GM12865 (cell line): ENCODE data around the gene NRDE2.

Experiments
- DNase-seq: peaks from one replicate; pipeline ENCODE4 v3.0.0; 2010; ENCODE audit warnings: low read depth
- H3K4me3 ChIP-seq: 2 replicates; pipeline ENCODE4 v1.5.1; 2011; ENCODE audit warnings: mild to moderate bottlenecking, low read depth, low read length, control low read depth
- TF ChIP-seq, protein P1 (sequence below): IDR thresholded peaks from 2 replicates; pipeline ENCODE4 v1.5.1; 2011; ENCODE audit warnings: low read length, control low read depth, low read depth, inconsistent platforms; ENCODE audit not compliant: insufficient read depth; ENCODE audit errors: missing control alignments

Gene NRDE2

DNA sequence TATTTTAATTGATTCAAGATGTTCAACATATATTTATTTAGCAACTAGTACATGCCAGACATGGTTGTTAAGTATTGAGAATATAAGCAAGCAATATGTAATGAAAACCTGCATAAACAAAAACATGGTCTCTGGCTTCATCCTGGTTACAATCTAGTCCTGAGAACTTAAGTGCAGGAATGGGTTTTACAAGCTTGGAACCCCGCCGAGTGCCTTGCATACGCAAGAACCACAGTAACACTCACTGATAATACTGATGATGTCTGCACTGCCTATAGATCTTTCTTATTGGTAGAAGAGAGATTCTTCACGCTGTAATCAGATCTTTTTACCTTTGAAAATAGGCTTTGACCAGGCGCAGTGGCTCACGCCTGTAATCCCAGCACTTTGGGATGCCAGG lies 42.1 kb upstream of the NRDE2 start:
- TF ChIP-seq, protein P1, sequence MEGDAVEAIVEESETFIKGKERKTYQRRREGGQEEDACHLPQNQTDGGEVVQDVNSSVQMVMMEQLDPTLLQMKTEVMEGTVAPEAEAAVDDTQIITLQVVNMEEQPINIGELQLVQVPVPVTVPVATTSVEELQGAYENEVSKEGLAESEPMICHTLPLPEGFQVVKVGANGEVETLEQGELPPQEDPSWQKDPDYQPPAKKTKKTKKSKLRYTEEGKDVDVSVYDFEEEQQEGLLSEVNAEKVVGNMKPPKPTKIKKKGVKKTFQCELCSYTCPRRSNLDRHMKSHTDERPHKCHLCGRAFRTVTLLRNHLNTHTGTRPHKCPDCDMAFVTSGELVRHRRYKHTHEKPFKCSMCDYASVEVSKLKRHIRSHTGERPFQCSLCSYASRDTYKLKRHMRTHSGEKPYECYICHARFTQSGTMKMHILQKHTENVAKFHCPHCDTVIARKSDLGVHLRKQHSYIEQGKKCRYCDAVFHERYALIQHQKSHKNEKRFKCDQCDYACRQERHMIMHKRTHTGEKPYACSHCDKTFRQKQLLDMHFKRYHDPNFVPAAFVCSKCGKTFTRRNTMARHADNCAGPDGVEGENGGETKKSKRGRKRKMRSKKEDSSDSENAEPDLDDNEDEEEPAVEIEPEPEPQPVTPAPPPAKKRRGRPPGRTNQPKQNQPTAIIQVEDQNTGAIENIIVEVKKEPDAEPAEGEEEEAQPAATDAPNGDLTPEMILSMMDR: no peak
- no peak for DNase-seq
- H3K4me3 ChIP-seq: no peak overlapping the region

DNA sequence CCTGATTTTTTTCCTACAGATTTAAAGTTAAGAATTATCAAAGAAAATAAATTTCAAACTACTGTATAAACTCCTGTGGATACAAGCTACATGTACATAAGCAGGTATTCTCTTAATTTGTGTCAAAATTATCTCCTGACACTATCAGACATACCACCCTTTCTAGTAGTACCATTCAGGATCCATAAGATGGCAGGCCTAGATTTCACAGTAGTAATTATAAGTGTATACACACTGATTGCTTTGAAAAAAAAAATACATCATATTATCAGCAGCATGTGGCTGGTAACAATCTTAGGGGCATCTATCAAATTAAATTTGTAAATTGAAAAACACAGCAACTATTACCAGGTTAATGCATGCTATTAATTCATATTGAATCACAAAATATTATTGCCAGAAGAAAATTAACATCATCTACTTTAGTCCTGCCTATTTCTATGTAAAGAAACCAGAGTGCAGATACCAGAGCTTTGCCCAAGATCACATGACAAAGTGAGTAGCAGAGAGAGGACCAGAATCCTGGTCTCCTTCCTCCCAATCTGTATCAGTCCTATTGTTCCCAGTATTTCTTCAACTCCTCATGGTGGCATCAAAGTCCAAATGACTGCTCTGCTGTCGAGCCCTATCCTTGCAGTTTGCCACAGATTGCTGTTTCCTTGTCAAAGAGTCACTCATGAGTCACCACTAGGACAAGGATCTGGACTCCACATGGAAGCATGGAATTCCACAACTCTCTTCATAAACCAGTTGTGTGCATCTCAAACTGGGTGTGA lies 37.4 kb upstream of the NRDE2 start:
- DNase-seq: no peak
- TF ChIP-seq, protein P1: no peak
- H3K4me3 ChIP-seq: no peak overlapping the region

DNA sequence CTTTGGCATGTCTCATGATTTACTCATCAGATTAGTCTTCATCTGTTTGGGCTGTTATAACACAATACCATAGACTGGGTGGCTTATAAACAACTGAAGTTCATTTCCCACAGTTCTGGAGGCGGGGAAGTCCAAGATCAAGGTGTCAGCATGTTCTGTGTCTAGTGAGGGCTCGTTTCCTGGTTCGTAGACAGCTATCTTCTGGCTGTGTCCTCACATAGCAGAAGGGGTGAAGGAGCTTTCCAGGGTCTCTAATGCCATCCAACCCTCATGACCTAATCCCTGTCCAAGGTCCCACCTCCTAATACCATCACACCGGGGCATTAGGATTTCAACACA lies 30.8 kb upstream of the NRDE2 start:
- DNase-seq: no peak
- H3K4me3 ChIP-seq: no peak overlapping the region
- TF ChIP-seq, protein P1: no peak

DNA sequence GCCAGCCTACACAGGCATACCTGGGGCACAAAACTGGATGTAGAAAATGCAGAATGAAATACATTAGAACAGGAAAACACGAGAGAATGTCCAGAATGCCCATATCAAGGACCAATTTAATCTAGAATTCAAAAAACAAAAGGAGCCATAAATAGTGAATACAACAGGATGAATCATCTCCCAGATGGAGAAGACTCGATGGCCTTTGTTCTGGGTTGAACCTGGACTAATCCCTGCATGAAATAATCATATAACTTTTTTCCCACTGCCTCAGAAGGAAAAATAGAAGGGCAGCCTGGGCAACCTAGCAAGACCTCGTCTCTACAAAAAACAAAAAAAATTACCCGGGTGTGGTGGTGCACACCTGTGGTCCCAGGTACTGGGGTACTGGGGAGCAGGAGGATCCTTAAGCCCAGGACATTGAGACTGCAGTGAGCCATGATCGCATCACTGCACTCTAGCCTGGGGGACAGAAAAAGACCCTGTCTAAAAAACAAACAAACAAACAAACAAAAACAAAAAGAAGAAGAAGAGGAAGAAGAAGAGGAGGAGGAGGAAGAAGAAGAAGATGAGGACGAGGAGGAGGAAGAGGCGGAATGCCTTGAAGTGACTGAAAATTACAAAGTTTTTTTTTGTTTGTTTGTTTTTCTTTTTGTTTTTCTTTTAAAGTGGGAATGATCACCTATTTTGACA lies 30.3 kb upstream of the NRDE2 start:
- H3K4me3 ChIP-seq: no peak overlapping the region
- TF ChIP-seq, protein P1: no peak
- no peak for DNase-seq

DNA sequence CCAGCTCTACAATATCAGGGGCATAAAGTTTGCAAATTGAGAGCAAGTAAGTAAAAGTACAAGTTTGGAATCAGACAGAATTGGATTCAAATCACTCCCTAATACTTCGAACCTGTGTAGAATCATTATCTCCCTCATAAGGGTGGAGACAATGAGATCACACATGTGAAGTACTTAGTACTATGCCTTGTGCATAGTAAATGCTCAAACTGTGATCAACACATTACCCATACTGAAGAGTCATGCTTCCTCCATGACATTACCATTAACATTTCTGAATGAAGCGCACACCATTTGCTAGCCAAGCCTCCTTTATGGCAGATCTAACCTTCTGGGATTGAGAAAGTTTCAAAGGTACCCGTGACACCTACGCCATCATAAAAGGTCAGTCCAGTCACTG lies 26.6 kb upstream of the NRDE2 start:
- DNase-seq: no peak
- no peak overlapping the region for H3K4me3 ChIP-seq
- TF ChIP-seq, protein P1: no peak

DNA sequence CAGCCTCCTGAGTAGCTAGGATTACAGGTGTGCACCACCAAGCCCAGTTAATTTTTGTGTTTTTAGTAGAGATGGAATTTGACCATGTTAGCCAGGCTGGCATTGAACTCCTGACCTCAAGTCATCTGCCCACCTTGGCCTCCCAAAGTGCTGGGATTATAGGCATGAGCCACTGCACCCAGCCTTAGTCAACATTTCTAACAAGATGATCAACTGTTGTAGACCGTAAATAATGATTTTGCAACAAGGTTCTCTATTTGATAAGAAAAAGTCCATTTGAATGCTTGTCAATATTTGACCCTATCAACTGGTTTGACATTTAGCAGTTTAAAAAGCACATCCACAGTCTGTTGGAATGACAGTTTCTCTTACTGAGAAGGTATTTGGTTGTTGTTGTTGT lies 25.2 kb upstream of the NRDE2 start:
- H3K4me3 ChIP-seq: no peak overlapping the region
- TF ChIP-seq, protein P1: no peak
- no peak for DNase-seq
